SU-DHL-6 (cell line): ENCODE measurements around the gene ANKHD1.

ENCODE experiments used
- H2AFZ ChIP-seq: fragments of 200-600 bp; sonication (generic); 2 replicates; pipeline ENCODE4 v1.6.1; 2014; ENCODE audit warnings: low read depth, mild to moderate bottlenecking, moderate library complexity, mixed read lengths, antibody characterized with exemption, low read length; ENCODE audit not compliant: severe bottlenecking
- H3F3A ChIP-seq: fragments of 200-600 bp; shearing (Covaris generic); 2 replicates; pipeline ENCODE4 v1.6.0; 2016; ENCODE audit warnings: antibody characterized with exemption, mild to moderate bottlenecking; ENCODE audit not compliant: insufficient read depth
- H3K27ac ChIP-seq: fragments of 200-600 bp; sonication (generic); 2 replicates; pipeline ENCODE4 v1.5.1; 2016; ENCODE audit warnings: low read depth, mild to moderate bottlenecking, low read length, moderate library complexity, mixed read lengths
- H3K27me3 ChIP-seq: fragments of 200-600 bp; sonication (generic), shearing (Covaris generic); 2 replicates; pipeline ENCODE4 v1.6.0; 2014; ENCODE audit warnings: mild to moderate bottlenecking, low read length
- H3K36me3 ChIP-seq: fragments of 200-600 bp; sonication (generic); 2 replicates; pipeline ENCODE4 v1.6.1; 2014; ENCODE audit warnings: mild to moderate bottlenecking, low read length, mixed read lengths
- H3K4me2 ChIP-seq: fragments of 300-600, 200-600 bp; shearing (Covaris generic), sonication (generic); 2 replicates; pipeline ENCODE4 v1.6.0; 2014; ENCODE audit warnings: low read length, low read depth, mild to moderate bottlenecking; ENCODE audit not compliant: poor library complexity, severe bottlenecking
- H3K4me3 ChIP-seq: fragments of 200-600 bp; sonication (generic); 2 replicates; pipeline ENCODE4 v1.5.1; 2014; ENCODE audit warnings: antibody characterized with exemption, low read length, mild to moderate bottlenecking, mixed read lengths; ENCODE audit not compliant: insufficient read depth, poor library complexity, severe bottlenecking
- H3K79me2 ChIP-seq: fragments of 200-600 bp; sonication (generic); 2 replicates; pipeline ENCODE4 v1.6.1; 2014; ENCODE audit warnings: mild to moderate bottlenecking, low read length, moderate library complexity; ENCODE audit not compliant: insufficient read depth
- H3K9ac ChIP-seq: fragments of 200-600 bp; sonication (generic); 2 replicates; pipeline ENCODE4 v1.7.0; 2014; ENCODE audit warnings: mild to moderate bottlenecking, low read length
- H3K9me2 ChIP-seq: fragments of 200-600 bp; sonication (generic); replicated peaks from 2 replicates; pipeline ENCODE4 v1.6.1; 2014; ENCODE audit warnings: low read length; ENCODE audit not compliant: insufficient read depth
- H3K9me3 ChIP-seq: fragments of 200-600 bp; sonication (generic); 2 replicates; pipeline ENCODE4 v1.6.1; 2014; ENCODE audit warnings: low read length, mixed read lengths; ENCODE audit not compliant: insufficient read depth
- H4K20me1 ChIP-seq: fragments of 200-600 bp; sonication (generic); 2 replicates; pipeline ENCODE4 v1.6.1; 2014; ENCODE audit warnings: low read depth, mild to moderate bottlenecking, antibody characterized with exemption, low read length, moderate library complexity, mixed read lengths
- CTCF ChIP-seq: fragments of 200-600 bp; sonication (generic); IDR thresholded peaks from one replicate; pipeline ENCODE4 v1.5.1; 2017; ENCODE audit warnings: antibody characterized with exemption, mild to moderate bottlenecking, low read length, moderate library complexity; ENCODE audit not compliant: insufficient read depth, poor library complexity, severe bottlenecking
- EZH2phosphoT487 ChIP-seq: fragments of 200-600 bp; sonication (generic), shearing (Covaris generic); conservative IDR thresholded peaks from 2 replicates; pipeline ENCODE4 v1.6.1; 2018; ENCODE audit warnings: mild to moderate bottlenecking, antibody characterized with exemption, low read length, moderate library complexity, mixed read lengths

ANKHD1 gene

GRCh38 chr5:140509898-140510297 lies 108.3 kb downstream of the ANKHD1 start:
- H3K9ac ChIP-seq, result no peak overlapping the region
- H3K9me2 ChIP-seq, result no peaks in the 10 kb centered on the region
- H3K27me3 ChIP-seq, result no peaks in the 10 kb centered on the region
- no peaks in the 10 kb centered on the region for H3K79me2 ChIP-seq
- no peak overlapping the region for H3K4me2 ChIP-seq
- no peaks in the 10 kb centered on the region for H3F3A ChIP-seq
- no peak overlapping the region for H3K27ac ChIP-seq
- H4K20me1 ChIP-seq, result no peaks in the 10 kb centered on the region
- H2AFZ ChIP-seq, result no peak overlapping the region
- no peak overlapping the region for H3K4me3 ChIP-seq
- TF ChIP-seq EZH2phosphoT487, result no peak
- TF ChIP-seq CTCF, result no peak
- peaks cover 69% of the 10 kb centered on the region for H3K36me3 ChIP-seq
- no peaks in the 10 kb centered on the region for H3K9me3 ChIP-seq

- no peak for TF ChIP-seq EZH2phosphoT487
- no peak for TF ChIP-seq CTCF
- no peaks in the 10 kb centered on the region for H3F3A ChIP-seq
- no peaks in the 10 kb centered on the region for H3K9me2 ChIP-seq
- H3K27me3 ChIP-seq, result no peaks in the 10 kb centered on the region
- no peak overlapping the region for H3K4me3 ChIP-seq
- peaks cover 44% of the 10 kb centered on the region for H3K36me3 ChIP-seq
- H3K9ac ChIP-seq, result no peak overlapping the region
- H3K79me2 ChIP-seq, result no peaks in the 10 kb centered on the region
- no peaks in the 10 kb centered on the region for H3K9me3 ChIP-seq
- H2AFZ ChIP-seq, result no peak overlapping the region
- H4K20me1 ChIP-seq, result no peaks in the 10 kb centered on the region
- H3K4me2 ChIP-seq, result no peak overlapping the region
- no peak overlapping the region for H3K27ac ChIP-seq
Observed at GRCh38 chr5:140513124-140513523, 111.5 kb downstream of the ANKHD1 start.

GRCh38 chr5:140524003-140524402 lies 122.4 kb downstream of the ANKHD1 start:
- Histone ChIP-seq H3K4me3 (no peak overlapping the region), H3K27me3 (no peaks in the 10 kb centered on the region), H3K9ac (no peak overlapping the region), H3K79me2 (no peaks in the 10 kb centered on the region), H3K27ac (peak overlapping the region; percentile 22; the same call in 1 of the 2 replicates), H3K9me2 (no peaks in the 10 kb centered on the region), H4K20me1 (no peaks in the 10 kb centered on the region), H2AFZ (no peak overlapping the region), H3K4me2 (no peak overlapping the region), H3F3A (peaks cover 22% of the 10 kb centered on the region), H3K9me3 (no peaks in the 10 kb centered on the region), H3K36me3 (peaks cover 41% of the 10 kb centered on the region)
- TF ChIP-seq EZH2phosphoT487 (no peak), CTCF (no peak)

GRCh38 chr5:140540227-140540626 lies 138.6 kb downstream of the ANKHD1 start:
- H3K4me2 ChIP-seq, result no peak overlapping the region
- no peak overlapping the region for H3K27ac ChIP-seq
- no peaks in the 10 kb centered on the region for H4K20me1 ChIP-seq
- no peaks in the 10 kb centered on the region for H3K9me3 ChIP-seq
- no peaks in the 10 kb centered on the region for H3K27me3 ChIP-seq
- no peaks in the 10 kb centered on the region for H3K9me2 ChIP-seq
- H3K9ac ChIP-seq, result no peak overlapping the region
- H3K36me3 ChIP-seq, result peaks cover 44% of the 10 kb centered on the region
- no peak for TF ChIP-seq EZH2phosphoT487
- no peak for TF ChIP-seq CTCF
- H2AFZ ChIP-seq, result no peak overlapping the region
- H3F3A ChIP-seq, result peaks cover under 1% of the 10 kb centered on the region; the same call in 1 of the 2 replicates
- H3K79me2 ChIP-seq, result peaks cover 4% of the 10 kb centered on the region; the same call in 1 of the 2 replicates
- H3K4me3 ChIP-seq, result no peak overlapping the region
